Gastroesophageal sphincter (tissue), 3 donors: ENCODE measurements around the gene CHRNA3.

Experiments
- POLR2A ChIP-seq, 2 donors: fragments of 450-650 bp; IDR thresholded peaks; one replicate each; pipeline ENCODE4 v1.6.1; 2017; ENCODE audit warnings: antibody characterized with exemption in 2 of 2, mild to moderate bottlenecking in 2 of 2, moderate library complexity in 1 of 2
- TF ChIP-seq, protein P1 (sequence below), 4 experiments: fragments of 200-600 bp in 2 of 4; fragments of 450-650 bp in 2 of 4; sonication (generic) in 1 of 4; IDR thresholded peaks; one replicate each; pipeline ENCODE4 v1.5.1; 2017 to 2019; ENCODE audit warnings: antibody characterized with exemption in 4 of 4, mild to moderate bottlenecking in 2 of 4, moderate library complexity in 2 of 4

DNA sequence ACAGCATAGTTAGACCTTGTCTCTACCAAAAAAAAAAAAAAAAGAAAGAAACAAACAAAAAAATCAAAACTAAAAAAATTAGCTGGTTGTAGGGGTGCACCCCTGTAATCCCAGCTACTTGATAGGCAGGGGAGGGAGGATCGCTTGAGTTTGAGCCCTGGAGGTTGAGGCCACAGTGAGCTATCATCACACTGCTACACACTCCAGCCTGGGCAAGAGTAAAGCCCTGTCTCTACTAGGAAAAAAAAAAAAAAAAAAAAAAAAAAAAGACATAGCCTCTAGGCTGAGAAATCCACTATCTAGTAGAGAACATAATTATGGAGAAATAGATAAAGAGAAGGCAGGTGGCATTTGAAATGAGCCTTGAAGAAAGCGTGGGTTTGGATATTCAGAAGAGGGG lies 57.7 kb downstream of the CHRNA3 start:
- no peak for TF ChIP-seq POLR2A (IDR thresholded peaks at IDR 0.05)
- TF ChIP-seq, protein P1, sequence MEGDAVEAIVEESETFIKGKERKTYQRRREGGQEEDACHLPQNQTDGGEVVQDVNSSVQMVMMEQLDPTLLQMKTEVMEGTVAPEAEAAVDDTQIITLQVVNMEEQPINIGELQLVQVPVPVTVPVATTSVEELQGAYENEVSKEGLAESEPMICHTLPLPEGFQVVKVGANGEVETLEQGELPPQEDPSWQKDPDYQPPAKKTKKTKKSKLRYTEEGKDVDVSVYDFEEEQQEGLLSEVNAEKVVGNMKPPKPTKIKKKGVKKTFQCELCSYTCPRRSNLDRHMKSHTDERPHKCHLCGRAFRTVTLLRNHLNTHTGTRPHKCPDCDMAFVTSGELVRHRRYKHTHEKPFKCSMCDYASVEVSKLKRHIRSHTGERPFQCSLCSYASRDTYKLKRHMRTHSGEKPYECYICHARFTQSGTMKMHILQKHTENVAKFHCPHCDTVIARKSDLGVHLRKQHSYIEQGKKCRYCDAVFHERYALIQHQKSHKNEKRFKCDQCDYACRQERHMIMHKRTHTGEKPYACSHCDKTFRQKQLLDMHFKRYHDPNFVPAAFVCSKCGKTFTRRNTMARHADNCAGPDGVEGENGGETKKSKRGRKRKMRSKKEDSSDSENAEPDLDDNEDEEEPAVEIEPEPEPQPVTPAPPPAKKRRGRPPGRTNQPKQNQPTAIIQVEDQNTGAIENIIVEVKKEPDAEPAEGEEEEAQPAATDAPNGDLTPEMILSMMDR (IDR thresholded peaks at IDR 0.05) = no peak
